Dermis microvascular lymphatic vessel endothelial cell (primary cell): ENCODE data around the gene TMX1. TPM values are rescaled to one million over a fixed set of nuclear protein-coding genes. Genes with fewer than 3 reads are reported as not detected.
"Not testable (repeated sequence)": the region's sequence is repeated elsewhere in the genome, so short reads cannot be mapped to it uniquely, and the experiment has no call there.

ENCODE experiments used
- DNase-seq, 2 donors: peaks; one replicate each; pipeline versions ENCODE4 v3.0.0 to v3.0.0-alpha.2; 2010; ENCODE audit warnings: low read depth in 2 of 2
- total RNA-seq: library from RNA; depleted of rRNA; stranded (reverse); fragments of >200 nt; gene quantifications from 2 replicates; pipeline ENCODE4 v1.2.1, GENCODE V29; 2014

The TMX1 gene, protein sequence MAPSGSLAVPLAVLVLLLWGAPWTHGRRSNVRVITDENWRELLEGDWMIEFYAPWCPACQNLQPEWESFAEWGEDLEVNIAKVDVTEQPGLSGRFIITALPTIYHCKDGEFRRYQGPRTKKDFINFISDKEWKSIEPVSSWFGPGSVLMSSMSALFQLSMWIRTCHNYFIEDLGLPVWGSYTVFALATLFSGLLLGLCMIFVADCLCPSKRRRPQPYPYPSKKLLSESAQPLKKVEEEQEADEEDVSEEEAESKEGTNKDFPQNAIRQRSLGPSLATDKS
- total RNA-seq = 32.4 and 43.3 TPM in 2 replicates

GRCh38 chr14:51239813-51240803 lies at the start of gene TMX1:
TSS of gene TMX1 (plus strand) at chr14:51240247. CDS start at chr14:51240293, 46 bp downstream.
- peak; percentile 98 for DNase-seq

- no peak for DNase-seq
Observed at GRCh38 chr14:51201890-51202289, 38.2 kb upstream of the TMX1 start.

DNA sequence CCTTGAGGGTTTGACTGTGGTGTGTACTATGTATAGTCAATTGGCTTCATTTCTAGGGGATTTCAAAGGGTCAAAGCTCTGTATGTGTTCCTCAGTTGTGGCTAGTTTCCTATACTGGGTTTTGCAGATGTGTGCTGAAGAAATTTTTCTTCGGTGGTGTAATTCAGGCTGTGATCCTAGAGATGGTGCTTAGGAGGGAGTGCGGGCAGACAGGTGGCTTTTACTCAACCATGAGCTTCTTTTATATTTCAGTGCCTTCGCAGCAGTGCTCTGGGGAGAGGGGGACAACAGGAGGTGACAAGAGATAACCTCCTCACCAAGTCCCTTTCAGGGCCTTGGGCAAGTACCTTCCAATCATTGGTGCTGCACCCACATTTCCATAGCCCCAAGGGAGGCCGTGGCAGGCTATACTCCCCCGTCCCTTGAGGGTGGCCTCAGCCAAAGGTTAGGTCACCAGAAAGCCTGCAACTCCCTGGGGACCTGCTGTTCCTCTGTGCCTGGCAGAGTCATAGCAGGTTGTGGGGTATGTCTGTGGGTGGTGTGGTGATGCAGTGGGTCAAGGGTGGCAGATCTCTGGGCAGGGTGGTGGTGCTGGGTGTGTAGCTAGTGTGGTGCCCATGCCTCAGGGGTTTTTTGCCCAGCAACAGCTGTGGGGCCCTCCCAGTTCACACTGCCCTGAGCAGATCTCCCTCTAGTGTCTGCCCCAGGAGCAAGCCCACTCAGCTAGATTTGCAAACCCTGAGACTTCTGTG lies 37.0 kb upstream of the TMX1 start:
- DNase-seq = no peak

- no peak for DNase-seq
Observed at GRCh38 chr14:51203881-51204280, 36.2 kb upstream of the TMX1 start.

GRCh38 chr14:51205486-51205885 lies 34.6 kb upstream of the TMX1 start:
- no peak for DNase-seq

- no peak for DNase-seq
Observed at GRCh38 chr14:51206462-51206861, 33.6 kb upstream of the TMX1 start.

GRCh38 chr14:51207621-51208020 lies 32.4 kb upstream of the TMX1 start:
- no peak for DNase-seq

DNA sequence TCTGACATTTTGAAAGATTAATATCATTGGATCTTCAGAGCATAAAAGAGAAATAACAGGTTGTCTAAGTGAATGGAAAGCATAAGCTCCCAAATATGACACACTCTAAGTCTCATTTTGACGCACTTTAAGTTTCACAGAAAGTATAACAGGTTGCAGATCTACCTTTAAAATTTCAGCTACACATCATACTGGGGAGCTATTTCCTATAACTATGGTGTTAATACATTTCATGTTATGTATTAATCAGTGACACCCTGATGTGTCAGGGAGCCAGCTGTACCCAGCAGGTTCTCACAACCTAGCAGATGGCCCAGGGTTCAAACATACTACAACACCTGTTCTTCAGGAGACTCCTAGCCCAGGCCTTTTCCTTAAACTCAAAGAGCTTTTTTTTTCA lies 31.1 kb upstream of the TMX1 start:
- no peak for DNase-seq

DNA sequence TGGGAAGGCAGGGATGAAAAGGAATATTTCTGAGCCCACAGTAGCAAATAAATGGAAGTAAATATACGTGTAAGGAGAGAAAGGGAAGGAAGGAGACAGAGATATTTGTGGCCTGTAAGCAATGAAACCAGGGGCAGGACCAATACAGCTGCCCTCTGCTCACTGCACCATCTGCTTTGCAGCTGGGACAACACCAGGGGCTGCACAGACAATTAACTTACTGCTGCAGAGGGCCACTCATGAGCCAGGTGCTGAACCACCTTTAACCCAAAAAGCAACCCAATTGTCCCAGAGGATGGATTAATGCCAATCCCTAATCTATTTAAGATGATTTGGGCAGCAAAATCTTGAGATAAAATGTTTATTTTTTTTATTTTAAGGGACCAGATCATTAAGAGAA lies 30.6 kb upstream of the TMX1 start:
- DNase-seq = no peak

DNA sequence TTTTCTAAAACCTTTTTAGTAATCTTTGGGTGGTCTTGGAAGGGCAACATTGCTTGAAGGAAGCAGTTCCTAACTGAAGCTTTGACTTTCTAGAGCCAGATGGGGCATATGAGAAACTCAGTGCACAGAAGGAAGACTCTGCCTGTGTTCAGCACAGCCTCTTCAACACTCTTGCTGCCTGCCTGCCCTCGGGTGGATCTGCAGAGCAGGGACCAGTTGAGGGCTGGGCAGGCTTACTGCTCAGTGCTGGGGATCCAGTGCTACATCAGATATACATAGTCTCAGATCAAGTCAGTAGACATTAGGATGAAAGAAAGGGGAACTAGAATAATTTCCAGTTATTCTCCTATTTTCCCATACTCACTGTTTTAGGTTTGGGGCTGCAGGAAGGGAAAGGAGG lies 29.5 kb upstream of the TMX1 start:
- DNase-seq = no peak

GRCh38 chr14:51211149-51211548 lies 28.9 kb upstream of the TMX1 start:
- peak in 1 of 2 donors; percentile 3 for DNase-seq

DNA sequence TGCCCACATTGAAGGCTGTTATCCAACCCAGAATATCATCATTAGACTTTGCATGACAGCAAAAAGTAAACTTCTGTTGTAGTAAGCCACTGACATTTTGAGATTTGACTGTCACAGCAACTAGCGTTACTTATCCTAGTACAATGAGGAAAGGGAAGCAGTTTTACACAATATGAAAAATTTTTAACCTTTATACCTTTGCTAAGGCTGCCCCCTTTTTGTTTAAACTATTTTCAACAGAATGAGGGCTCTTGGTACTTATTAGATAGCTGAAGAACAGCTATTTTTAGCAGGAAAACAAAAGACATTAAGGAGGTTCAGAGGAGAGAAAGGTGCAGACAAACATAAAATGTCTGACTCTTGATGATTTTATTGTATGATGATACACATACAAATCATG lies 23.4 kb upstream of the TMX1 start:
- DNase-seq = no peak

- peak; percentile 18 to 54 for DNase-seq
Observed at GRCh38 chr14:51219473-51220448, 20.3 kb upstream of the TMX1 start.

DNA sequence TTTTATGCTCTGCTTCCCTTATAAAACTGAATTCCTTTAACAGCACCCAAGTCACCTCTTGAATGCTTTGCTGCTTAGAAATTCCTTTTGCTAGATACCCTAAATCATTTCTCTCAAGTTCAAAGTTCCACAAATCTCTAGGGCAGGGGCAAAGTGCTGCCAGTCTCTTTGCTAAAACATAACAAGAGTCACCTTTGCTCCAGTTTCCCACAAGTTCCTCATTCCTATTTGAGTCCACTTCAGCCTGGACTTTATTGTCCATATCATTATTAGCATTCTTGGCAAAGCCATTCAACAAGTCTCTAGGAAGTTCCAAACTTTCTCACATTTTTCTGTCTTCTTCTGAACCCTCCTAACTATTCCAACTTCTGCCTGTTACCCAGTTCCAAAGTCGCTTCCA lies 16.6 kb upstream of the TMX1 start:
- DNase-seq = not testable (repeated sequence)

DNA sequence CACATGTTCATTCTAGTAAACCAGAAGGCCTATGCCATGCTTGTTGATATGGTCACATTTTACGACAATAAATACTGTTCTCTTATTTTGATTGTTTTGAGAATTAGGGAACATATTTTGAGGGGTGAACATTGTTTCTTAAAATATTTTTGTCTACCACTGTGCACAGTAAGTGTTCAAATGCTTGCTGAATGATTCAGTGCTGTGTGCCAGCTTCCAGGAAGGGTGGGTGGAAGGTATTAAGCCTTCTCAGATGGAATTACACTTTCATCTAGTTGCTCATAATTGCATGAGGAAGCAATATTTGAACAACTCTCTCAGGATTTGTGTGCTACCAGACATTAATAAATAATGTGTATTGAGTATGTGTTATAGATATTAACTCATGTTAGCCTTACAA lies 15.5 kb upstream of the TMX1 start:
- no peak for DNase-seq

GRCh38 chr14:51225751-51226150 lies 14.3 kb upstream of the TMX1 start:
- no peak for DNase-seq

- no peak for DNase-seq
Observed at GRCh38 chr14:51228391-51228790, 11.7 kb upstream of the TMX1 start.

GRCh38 chr14:51228890-51229289 lies 11.2 kb upstream of the TMX1 start:
- DNase-seq = no peak

- no peak for DNase-seq
Observed at GRCh38 chr14:51236314-51236713, 3.7 kb upstream of the TMX1 start.

- no peak for DNase-seq
Observed at GRCh38 chr14:51240804-51241380, 845 bp downstream of the TMX1 start.
